Superior temporal gyrus (tissue), 1 donor: ENCODE results near the gene ANAPC5.
A peak's percentile ranks its signal among the peaks of the same experiment; 100 is the strongest.

Experiments
- DNase-seq: peaks from one replicate; pipeline ENCODE4 v3.0.0-alpha.2; 2016; ENCODE audit errors: extremely low spot score

ANAPC5 gene

GRCh38 chr12:121365416-121366062 lies 13.3 kb upstream of the ANAPC5 start:
- no peak for DNase-seq

GRCh38 chr12:121364683-121365121 lies 12.5 kb upstream of the ANAPC5 start:
- DNase-seq: no peak

GRCh38 chr12:121358073-121358472 lies 5.9 kb upstream of the ANAPC5 start:
- no peak for DNase-seq

GRCh38 chr12:121357331-121357730 lies 5.1 kb upstream of the ANAPC5 start:
- no peak for DNase-seq

GRCh38 chr12:121356657-121357056 lies 4.4 kb upstream of the ANAPC5 start:
- DNase-seq: no peak

- no peak for DNase-seq
Observed at GRCh38 chr12:121355818-121356217, 3.6 kb upstream of the ANAPC5 start.

GRCh38 chr12:121352682-121353018 lies 439 bp upstream of the ANAPC5 start:
- DNase-seq: no peak

GRCh38 chr12:121346747-121347146 lies 5.5 kb downstream of the ANAPC5 start:
- DNase-seq: no peak

GRCh38 chr12:121345151-121345815 lies 6.9 kb downstream of the ANAPC5 start:
- DNase-seq: peak; percentile 94

- DNase-seq: no peak
Observed at GRCh38 chr12:121344506-121344905, 7.7 kb downstream of the ANAPC5 start.

GRCh38 chr12:121337416-121337815 lies 14.8 kb downstream of the ANAPC5 start:
- DNase-seq: no peak

GRCh38 chr12:121334513-121335343 lies 17.5 kb downstream of the ANAPC5 start:
- DNase-seq: peak; percentile 94

- no peak for DNase-seq
Observed at GRCh38 chr12:121333747-121334146, 18.5 kb downstream of the ANAPC5 start.

GRCh38 chr12:121331248-121331647 lies 21.0 kb downstream of the ANAPC5 start:
- no peak for DNase-seq

GRCh38 chr12:121330692-121331091 lies 21.5 kb downstream of the ANAPC5 start:
- no peak for DNase-seq

GRCh38 chr12:121330195-121330594 lies 22.0 kb downstream of the ANAPC5 start:
- no peak for DNase-seq

- no peak for DNase-seq
Observed at GRCh38 chr12:121328620-121329019, 23.6 kb downstream of the ANAPC5 start.

- DNase-seq: peak; percentile 84
Observed at GRCh38 chr12:121326996-121327674, 25.1 kb downstream of the ANAPC5 start.

- DNase-seq: no peak
Observed at GRCh38 chr12:121325922-121326396, 26.3 kb downstream of the ANAPC5 start.

GRCh38 chr12:121323908-121324307 lies 28.3 kb downstream of the ANAPC5 start:
- DNase-seq: no peak

- DNase-seq: no peak
Observed at GRCh38 chr12:121318121-121318520, 34.1 kb downstream of the ANAPC5 start.

GRCh38 chr12:121314431-121314830 lies 37.8 kb downstream of the ANAPC5 start:
- DNase-seq: no peak
